OCI-LY3 (cell line): Measurements from ENCODE around the gene ARHGAP25.

ENCODE experiments used
- H2AFZ ChIP-seq: fragments of 200-600, 300-600 bp; shearing (Covaris generic); 2 replicates; pipeline ENCODE4 v1.6.0; 2014; ENCODE audit warnings: antibody characterized with exemption, low read depth, low read length
- H3K27ac ChIP-seq: fragments of 200-600, 300-600 bp; sonication (generic); 2 replicates; pipeline ENCODE4 v1.5.1; 2014; ENCODE audit warnings: mild to moderate bottlenecking, low read length, moderate library complexity, mixed read lengths
- H3K27me3 ChIP-seq: fragments of 200-600, 300-600 bp; sonication (generic); 2 replicates; pipeline ENCODE4 v1.6.1; 2014; ENCODE audit warnings: low read depth, low read length, mixed read lengths
- H3K36me3 ChIP-seq: fragments of 200-600, 300-600 bp; sonication (generic); replicated peaks from 2 replicates; pipeline ENCODE3; 2014; ENCODE audit warnings: low read depth, low read length, mixed read lengths
- H3K4me1 ChIP-seq: fragments of 300-600, 200-600 bp; sonication (generic); 2 replicates; pipeline ENCODE4 v1.6.1; 2014; ENCODE audit warnings: low read length, mixed read lengths
- H3K4me2 ChIP-seq: fragments of 200-600, 300-600 bp; sonication (generic); 2 replicates; pipeline ENCODE4 v1.6.1; 2014; ENCODE audit warnings: low read length, mixed read lengths
- H3K4me3 ChIP-seq: fragments of 300-600, 200-600 bp; sonication (generic); 2 replicates; pipeline ENCODE4 v1.5.1; 2014; ENCODE audit warnings: antibody characterized with exemption, mild to moderate bottlenecking, low read length, moderate library complexity
- H3K79me2 ChIP-seq: fragments of 300-600, 200-600 bp; shearing (Covaris generic); 2 replicates; pipeline ENCODE4 v1.6.1; 2014; ENCODE audit warnings: mild to moderate bottlenecking, low read length, mixed read lengths
- H3K9ac ChIP-seq: fragments of 300-600, 200-600 bp; shearing (Covaris generic); 2 replicates; pipeline ENCODE4 v1.6.0; 2014; ENCODE audit warnings: mild to moderate bottlenecking, low read length, moderate library complexity
- H3K9me3 ChIP-seq: fragments of 200-600, 300-600 bp; shearing (Covaris generic); 2 replicates; pipeline ENCODE4 v1.6.1; 2014; ENCODE audit warnings: low read length, mixed read lengths; ENCODE audit not compliant: insufficient read depth
- H4K20me1 ChIP-seq: fragments of 200-600, 300-600 bp; sonication (generic); 2 replicates; pipeline ENCODE4 v1.6.1; 2016; ENCODE audit warnings: low read length, mixed read lengths; ENCODE audit not compliant: insufficient read depth
- EZH2phosphoT487 ChIP-seq: fragments of 200-600 bp; shearing (Covaris generic); IDR thresholded peaks from 2 replicates; pipeline ENCODE4 v1.6.1; 2018; ENCODE audit warnings: antibody characterized with exemption, mixed run types, low read depth
- TF ChIP-seq, protein P1 (sequence below): fragments of 200-600, 300-600 bp; sonication (generic); IDR thresholded peaks from 2 replicates; pipeline ENCODE4 v1.5.1; 2014; ENCODE audit warnings: antibody characterized with exemption, low read length, low read depth

The ARHGAP25 gene

DNA sequence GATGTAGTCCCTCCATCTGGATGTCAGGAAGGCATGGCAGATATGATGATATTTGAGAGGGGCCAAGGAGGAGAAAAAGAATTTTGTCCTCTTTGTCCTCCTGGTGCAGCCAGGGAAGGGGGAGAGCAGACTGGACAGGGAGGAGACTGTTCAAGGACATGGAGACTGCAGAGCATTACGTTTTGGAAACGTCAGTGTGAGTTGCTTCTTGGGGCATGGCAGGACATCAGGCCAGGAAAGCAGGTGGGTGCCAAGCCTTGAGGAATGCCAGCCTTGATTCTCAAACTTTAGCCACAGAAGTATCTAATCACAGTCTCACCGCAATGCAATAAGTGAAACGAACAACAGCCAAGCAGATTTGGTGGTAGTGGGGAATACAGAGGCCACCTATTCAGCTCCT lies 70.4 kb downstream of the ARHGAP25 start:
- no peak overlapping the region for H3K9ac ChIP-seq
- 0 out of 2 replicates have a peak, but pooled peaks cover 3% of the 10 kb centered on the region for H3K4me1 ChIP-seq
- H3K4me3 ChIP-seq: no peak overlapping the region
- H2AFZ ChIP-seq: no peak overlapping the region
- H3K27ac ChIP-seq: peak overlapping the region; percentile 29; the same call in 1 of the 2 replicates
- no peak overlapping the region for H3K4me2 ChIP-seq
- peaks cover 96% of the 10 kb centered on the region for H4K20me1 ChIP-seq
- TF ChIP-seq, protein P1, sequence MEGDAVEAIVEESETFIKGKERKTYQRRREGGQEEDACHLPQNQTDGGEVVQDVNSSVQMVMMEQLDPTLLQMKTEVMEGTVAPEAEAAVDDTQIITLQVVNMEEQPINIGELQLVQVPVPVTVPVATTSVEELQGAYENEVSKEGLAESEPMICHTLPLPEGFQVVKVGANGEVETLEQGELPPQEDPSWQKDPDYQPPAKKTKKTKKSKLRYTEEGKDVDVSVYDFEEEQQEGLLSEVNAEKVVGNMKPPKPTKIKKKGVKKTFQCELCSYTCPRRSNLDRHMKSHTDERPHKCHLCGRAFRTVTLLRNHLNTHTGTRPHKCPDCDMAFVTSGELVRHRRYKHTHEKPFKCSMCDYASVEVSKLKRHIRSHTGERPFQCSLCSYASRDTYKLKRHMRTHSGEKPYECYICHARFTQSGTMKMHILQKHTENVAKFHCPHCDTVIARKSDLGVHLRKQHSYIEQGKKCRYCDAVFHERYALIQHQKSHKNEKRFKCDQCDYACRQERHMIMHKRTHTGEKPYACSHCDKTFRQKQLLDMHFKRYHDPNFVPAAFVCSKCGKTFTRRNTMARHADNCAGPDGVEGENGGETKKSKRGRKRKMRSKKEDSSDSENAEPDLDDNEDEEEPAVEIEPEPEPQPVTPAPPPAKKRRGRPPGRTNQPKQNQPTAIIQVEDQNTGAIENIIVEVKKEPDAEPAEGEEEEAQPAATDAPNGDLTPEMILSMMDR: no peak
- no peak for TF ChIP-seq EZH2phosphoT487
- peaks cover 93% of the 10 kb centered on the region for H3K36me3 ChIP-seq
- H3K79me2 ChIP-seq: peaks cover 99% of the 10 kb centered on the region
- H3K9me3 ChIP-seq: no peaks in the 10 kb centered on the region
- H3K27me3 ChIP-seq: no peaks in the 10 kb centered on the region

DNA sequence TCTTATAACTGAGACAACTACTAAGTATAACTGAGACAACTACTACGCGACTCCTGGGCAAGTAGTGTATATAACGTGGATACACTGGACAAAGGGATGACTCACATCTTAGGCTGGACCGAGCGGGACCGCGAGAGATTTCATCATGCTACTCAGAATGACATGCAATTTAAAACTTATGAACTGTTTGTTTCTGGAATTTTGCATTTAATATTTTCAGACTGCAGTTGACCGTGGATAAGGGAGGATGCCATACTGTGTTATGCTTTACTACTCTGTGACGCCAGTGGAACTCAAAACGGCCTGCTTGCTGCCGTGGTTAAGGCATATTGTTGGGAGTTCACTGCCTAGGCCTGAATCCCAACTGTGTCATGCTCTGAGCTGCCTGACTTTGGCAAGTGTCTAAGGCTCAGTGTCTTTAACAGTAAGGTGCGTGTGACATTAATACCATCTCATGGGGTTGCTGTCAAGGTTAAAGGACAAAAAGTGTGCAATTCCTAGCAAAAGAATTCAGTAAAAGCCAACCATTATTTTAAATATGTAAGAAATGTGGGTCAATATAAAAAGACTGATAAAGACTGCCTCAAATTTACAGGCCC lies 72.0 kb downstream of the ARHGAP25 start:
- Histone ChIP-seq H3K4me1 (no peaks in the 10 kb centered on the region), H4K20me1 (peaks cover 98% of the 10 kb centered on the region), H3K36me3 (peaks cover 91% of the 10 kb centered on the region), H3K4me3 (no peak overlapping the region), H2AFZ (no peak overlapping the region), H3K27ac (no peak overlapping the region), H3K79me2 (peaks cover 99% of the 10 kb centered on the region), H3K27me3 (no peaks in the 10 kb centered on the region), H3K4me2 (no peak overlapping the region), H3K9ac (no peak overlapping the region), H3K9me3 (no peaks in the 10 kb centered on the region)
- TF ChIP-seq EZH2phosphoT487: no peak

DNA sequence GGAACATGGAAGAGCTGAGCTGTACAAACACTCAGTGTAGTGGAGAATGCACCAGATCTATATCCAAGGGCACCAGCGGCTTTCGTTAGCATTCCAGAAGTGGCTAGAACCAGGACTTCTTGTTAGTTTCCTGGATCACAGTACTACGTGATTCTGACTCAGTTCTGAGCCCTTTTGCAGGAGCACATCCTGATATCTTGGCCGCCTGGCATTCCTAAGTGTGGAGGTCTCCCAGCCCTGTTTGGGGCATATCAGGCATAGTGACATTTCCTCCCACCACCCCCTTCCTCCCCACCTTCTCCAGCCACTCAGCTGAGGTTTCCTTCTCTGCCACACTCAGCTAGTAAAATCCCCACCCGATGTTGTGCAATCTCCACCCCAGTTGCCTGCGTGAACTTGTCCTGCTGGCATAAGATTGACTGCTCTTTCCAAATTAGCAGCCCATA lies 73.2 kb downstream of the ARHGAP25 start:
- no peak overlapping the region for H2AFZ ChIP-seq
- H3K79me2 ChIP-seq: peaks cover 100% of the 10 kb centered on the region
- no peak overlapping the region for H3K4me3 ChIP-seq
- no peak for TF ChIP-seq EZH2phosphoT487
- TF ChIP-seq, protein P1: no peak
- no peak overlapping the region for H3K4me2 ChIP-seq
- H3K27me3 ChIP-seq: no peaks in the 10 kb centered on the region
- peaks cover 100% of the 10 kb centered on the region for H4K20me1 ChIP-seq
- peaks cover 96% of the 10 kb centered on the region for H3K36me3 ChIP-seq
- 0 out of 2 replicates have a peak overlapping the region, but pooled peaks have one; percentile 8 for H3K27ac ChIP-seq
- H3K4me1 ChIP-seq: no peaks in the 10 kb centered on the region
- no peak overlapping the region for H3K9ac ChIP-seq
- no peaks in the 10 kb centered on the region for H3K9me3 ChIP-seq

DNA sequence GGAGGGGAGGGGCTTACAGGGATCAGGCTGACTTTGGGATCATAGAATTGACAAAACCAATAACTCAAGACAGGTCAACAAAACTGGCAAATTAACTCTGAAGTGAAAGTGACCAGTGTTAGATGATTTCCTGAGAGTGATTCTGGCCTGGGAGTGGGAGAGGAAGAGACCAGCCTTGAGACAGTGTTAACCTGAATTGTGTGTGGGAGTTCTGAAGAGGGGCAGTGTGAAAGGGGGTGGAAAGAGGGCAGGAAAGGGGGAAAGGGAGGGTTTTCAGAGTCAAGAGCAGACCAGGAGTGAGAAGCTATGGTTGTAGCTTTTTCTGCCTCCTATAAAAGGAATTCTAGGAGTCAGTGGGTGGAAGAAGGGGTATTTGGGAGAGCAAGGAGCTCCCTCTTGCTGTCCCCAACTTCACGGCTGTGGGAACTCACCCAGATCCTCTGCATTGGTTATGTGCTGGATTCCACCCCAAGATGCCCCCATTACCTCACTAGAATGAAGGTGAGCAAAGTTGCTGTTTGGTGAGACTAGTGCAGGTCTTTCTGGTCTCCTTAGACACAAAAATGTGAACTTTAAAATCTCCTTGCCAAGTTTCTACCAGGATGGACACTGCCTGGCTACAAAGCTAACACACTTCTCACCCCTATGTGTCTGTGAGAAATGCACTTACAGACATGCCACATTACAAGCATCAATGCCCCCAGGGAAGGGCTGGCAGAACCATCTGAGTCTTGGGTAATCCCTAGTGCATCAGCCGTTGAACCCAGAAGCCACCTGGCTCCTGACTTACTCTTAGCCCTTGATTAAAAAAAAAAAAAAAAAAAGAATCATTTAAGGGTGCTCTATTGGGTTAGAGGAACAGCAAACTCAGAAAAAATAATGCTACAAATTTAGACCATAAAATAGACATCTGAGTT lies 75.0 kb downstream of the ARHGAP25 start:
- Histone ChIP-seq H3K27ac (peak overlapping the region; percentile 24), H2AFZ (no peak overlapping the region), H3K4me1 (no peaks in the 10 kb centered on the region), H3K9me3 (no peaks in the 10 kb centered on the region), H3K4me2 (no peak overlapping the region), H4K20me1 (peaks cover 99% of the 10 kb centered on the region), H3K9ac (no peak overlapping the region), H3K36me3 (peaks cover 97% of the 10 kb centered on the region), H3K27me3 (no peaks in the 10 kb centered on the region), H3K4me3 (no peak overlapping the region), H3K79me2 (peaks cover 100% of the 10 kb centered on the region)
- TF ChIP-seq EZH2phosphoT487: no peak
- TF ChIP-seq, protein P1: no peak
